ENCODE results near the gene HCFC1R1.
A peak's percentile ranks its signal among the peaks of the same experiment; 100 is the strongest.

- TF ChIP-seq SMC3 (IDR thresholded peaks at IDR 0.05; ENCODE audit: low read depth, low read length) (peak; percentile 52), TAF1 (IDR thresholded peaks at IDR 0.05; ENCODE audit: borderline replicate concordance, low read depth, low read length) (no peak), CTCF (IDR thresholded peaks at IDR 0.05) (peak; percentile 60), SIN3A (IDR thresholded peaks at IDR 0.05; ENCODE audit: borderline replicate concordance, low read depth, low read length) (no peak)
Observed at GRCh38 chr16:3027983-3028715, 4.4 kb upstream of the HCFC1R1 start.
